Thoracic aorta (tissue), 2 donors: ENCODE data around the gene SPOCK1. TPM values are rescaled to one million over a fixed set of nuclear protein-coding genes. Genes with fewer than 3 reads are reported as not detected.

Experiments used
- ATAC-seq: fragments of 150-250 bp; one replicate; pipeline ENCODE4 v1.8.0; 2017; ENCODE audit warnings: low read depth; ENCODE audit not compliant: insufficient number of reproducible peaks, low FRiP score
- DNase-seq: peaks from one replicate; pipeline ENCODE4 v3.0.0-alpha.2; 2020; ENCODE audit warnings: low spot score
- H3K27ac ChIP-seq, 2 donors: fragments of 200-600 bp; sonication (generic); 1 replicate in 1 of 2; 2 replicates in 1 of 2; pipeline ENCODE4 v1.5.1; 2016; ENCODE audit warnings: mild to moderate bottlenecking in 2 of 2, moderate library complexity in 2 of 2
- H3K27me3 ChIP-seq: fragments of 200-600 bp; sonication (generic); replicated peaks from 2 replicates; pipeline ENCODE4 v1.6.0; 2016; ENCODE audit warnings: mild to moderate bottlenecking; ENCODE audit not compliant: insufficient read depth
- H3K36me3 ChIP-seq: fragments of 200-600 bp; sonication (generic); one replicate; pipeline ENCODE4 v1.5.1; 2016
- H3K4me1 ChIP-seq, 2 donors: fragments of 200-600 bp; sonication (generic); 1 replicate in 1 of 2; 2 replicates in 1 of 2; pipeline versions ENCODE4 v1.5.1 to v1.6.0; 2016; ENCODE audit warnings: low read depth in 2 of 2, mild to moderate bottlenecking in 1 of 2; ENCODE audit not compliant: control insufficient read depth in 1 of 2
- H3K4me3 ChIP-seq: fragments of 200-600 bp; sonication (generic); 2 replicates; pipeline ENCODE4 v1.5.1; 2016; ENCODE audit warnings: mild to moderate bottlenecking
- H3K9me3 ChIP-seq: fragments of 200-600 bp; sonication (generic); 2 replicates; pipeline ENCODE4 v1.5.1; 2016
- CTCF ChIP-seq: fragments of 200-600 bp; sonication (generic); IDR thresholded peaks from one replicate; pipeline ENCODE4 v1.5.1; 2019; ENCODE audit warnings: antibody characterized with exemption
- total RNA-seq, 2 donors: library from RNA; depleted of rRNA; stranded (reverse); fragments of >200 nt; gene quantifications; one replicate each; pipeline versions ENCODE4 v1.1.0 to v1.2.3, GENCODE V29; 2016

The SPOCK1 gene
- total RNA-seq, 2 donors from 2014 or later, result 25.2 to 43.2 TPM

DNA sequence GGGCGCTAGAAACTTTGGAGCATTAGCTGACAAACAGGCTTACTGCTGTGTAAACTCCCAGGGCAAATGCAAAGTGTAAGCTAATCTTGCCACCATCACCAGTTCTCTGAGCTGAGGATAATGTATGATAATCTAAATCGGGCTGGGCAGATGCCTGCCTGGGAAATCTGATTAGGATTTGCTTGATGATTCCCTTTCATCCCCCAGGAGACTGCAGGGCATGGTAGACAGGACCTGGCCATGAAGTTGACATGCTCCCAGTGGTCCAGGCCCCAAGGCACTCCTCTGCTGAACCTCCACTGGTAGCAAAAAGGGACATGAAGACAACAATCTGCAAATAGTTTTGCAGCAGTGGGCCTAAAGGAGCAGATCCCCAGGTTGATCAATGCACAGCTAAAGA, 317.5 kb downstream of the SPOCK1 start:
- no peak overlapping the region for H3K4me3 ChIP-seq
- no peak for ATAC-seq
- H3K4me1 ChIP-seq, result no peaks in the 10 kb centered on the region
- H3K27ac ChIP-seq, result no peak overlapping the region
- TF ChIP-seq CTCF, result no peak
- no peaks in the 10 kb centered on the region for H3K36me3 ChIP-seq
- no peaks in the 10 kb centered on the region for H3K9me3 ChIP-seq
- no peaks in the 10 kb centered on the region for H3K27me3 ChIP-seq
- no peak for DNase-seq

DNA sequence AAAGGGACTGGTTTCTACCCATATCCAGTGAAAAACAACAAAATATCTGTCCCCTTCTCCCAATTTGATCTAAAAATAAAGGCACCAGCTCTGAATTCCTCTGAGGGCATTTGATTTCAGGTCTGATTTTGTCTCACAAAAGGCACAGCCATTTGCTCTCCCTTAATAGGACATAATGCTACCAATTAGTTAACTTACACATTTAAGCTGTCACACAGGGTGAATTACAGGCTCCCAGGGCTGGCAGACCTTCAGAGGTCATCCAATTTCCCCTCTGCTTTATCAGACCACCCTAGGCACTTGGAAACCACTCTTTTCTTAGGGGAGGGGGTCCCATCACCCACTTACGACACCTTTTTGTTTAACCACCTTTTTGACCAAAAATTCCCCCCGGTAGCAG, 319.9 kb downstream of the SPOCK1 start:
- Histone ChIP-seq H3K27ac (no peak overlapping the region), H3K4me3 (no peak overlapping the region), H3K36me3 (no peaks in the 10 kb centered on the region), H3K4me1 (no peaks in the 10 kb centered on the region), H3K27me3 (no peaks in the 10 kb centered on the region), H3K9me3 (no peaks in the 10 kb centered on the region)
- TF ChIP-seq CTCF, result no peak
- DNase-seq, result no peak
- no peak for ATAC-seq

DNA sequence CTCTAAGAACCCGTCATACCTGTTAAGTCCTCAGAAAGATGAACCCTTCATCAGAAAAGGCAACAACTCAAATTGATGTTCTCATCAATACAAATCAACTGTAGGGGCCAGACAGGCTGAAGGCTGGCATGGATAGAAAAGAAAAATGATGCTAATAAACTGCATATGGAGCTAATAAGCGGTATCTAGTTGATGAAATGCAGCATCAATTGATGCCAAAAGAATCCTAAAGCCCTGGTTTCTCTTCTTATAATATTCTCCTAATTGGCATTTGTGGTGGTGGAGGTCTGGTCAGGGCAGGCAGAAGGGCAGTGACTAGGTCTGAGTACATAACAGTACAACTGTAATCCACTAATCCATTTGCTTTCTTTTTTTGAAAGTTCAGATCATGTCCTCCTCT, 322.5 kb downstream of the SPOCK1 start:
- DNase-seq (no peak), ATAC-seq (no peak)
- Histone ChIP-seq H3K4me3 (no peak overlapping the region), H3K4me1 (no peaks in the 10 kb centered on the region), H3K36me3 (no peaks in the 10 kb centered on the region), H3K9me3 (no peaks in the 10 kb centered on the region), H3K27me3 (no peaks in the 10 kb centered on the region), H3K27ac (no peak overlapping the region)
- TF ChIP-seq CTCF, result no peak

GRCh38 chr5:137176126-137176525, 323.0 kb downstream of the SPOCK1 start:
- no peak for DNase-seq
- Histone ChIP-seq H3K4me3 (no peak overlapping the region), H3K4me1 (no peaks in the 10 kb centered on the region), H3K27me3 (no peaks in the 10 kb centered on the region), H3K9me3 (no peaks in the 10 kb centered on the region), H3K27ac (no peak overlapping the region), H3K36me3 (no peaks in the 10 kb centered on the region)
- no peak for ATAC-seq
- no peak for TF ChIP-seq CTCF

- H3K27ac ChIP-seq, result no peak overlapping the region
- H3K4me1 ChIP-seq, result no peaks in the 10 kb centered on the region
- no peak overlapping the region for H3K4me3 ChIP-seq
- no peak for TF ChIP-seq CTCF
- H3K27me3 ChIP-seq, result no peaks in the 10 kb centered on the region
- ATAC-seq (no peak), DNase-seq (no peak)
- H3K9me3 ChIP-seq, result no peaks in the 10 kb centered on the region
- no peaks in the 10 kb centered on the region for H3K36me3 ChIP-seq
Measured at GRCh38 chr5:137174196-137174595, 324.9 kb downstream of the SPOCK1 start.
